Endothelial cell (in vitro differentiated cells): Measurements from ENCODE around the gene SERTAD3. TPM values are rescaled to one million over a fixed set of nuclear protein-coding genes. Genes with fewer than 3 reads are reported as not detected.

Source experiments
- DNase-seq: peaks from one replicate; pipeline ENCODE4 v3.0.0; 2021; ENCODE audit warnings: low spot score
- H3K27ac Mint-ChIP-seq: one replicate; pipeline ENCODE4 v1.8.0; 2021; ENCODE audit warnings: mixed read lengths, inconsistent platforms; ENCODE audit not compliant: unreplicated experiment
- H3K27me3 Mint-ChIP-seq: one replicate; pipeline ENCODE4 v1.8.0; 2021; ENCODE audit warnings: mild to moderate bottlenecking, moderate library complexity, mixed read lengths, inconsistent platforms; ENCODE audit not compliant: unreplicated experiment
- H3K36me3 Mint-ChIP-seq: one replicate; pipeline ENCODE4 v1.8.0; 2021; ENCODE audit warnings: mild to moderate bottlenecking, low read depth, mixed read lengths, inconsistent platforms; ENCODE audit not compliant: unreplicated experiment
- H3K4me1 Mint-ChIP-seq: one replicate; pipeline ENCODE4 v1.8.0; 2021; ENCODE audit warnings: mild to moderate bottlenecking, mixed read lengths, inconsistent platforms; ENCODE audit not compliant: unreplicated experiment
- H3K4me3 Mint-ChIP-seq: one replicate; pipeline ENCODE4 v1.8.0; 2021; ENCODE audit warnings: mild to moderate bottlenecking, mixed read lengths, inconsistent platforms; ENCODE audit not compliant: unreplicated experiment
- H3K9me3 Mint-ChIP-seq: one replicate; pipeline ENCODE4 v1.8.0; 2021; ENCODE audit warnings: mixed read lengths, inconsistent platforms; ENCODE audit not compliant: unreplicated experiment
- CTCF ChIP-seq: fragments of 200-600 bp; sonication (generic); IDR thresholded peaks from one replicate; pipeline ENCODE4 v1.5.0; 2021; ENCODE audit warnings: antibody characterized with exemption; ENCODE audit not compliant: unreplicated experiment
- total RNA-seq: library from RNA; stranded (reverse); fragmentation: NEBNext Ultra II Directional; extraction: Animal tissue kit (Norgen Biotek cat#: 25700); gene quantifications from one replicate; pipeline ENCODE4 v1.2.1, GENCODE V29; 2021; ENCODE audit not compliant: unreplicated experiment

Gene SERTAD3
- total RNA-seq, 1 donor from 2014 or later: 42.9 TPM

- H3K36me3 Mint-ChIP-seq: peaks cover 4% of the 10 kb centered on the region
- DNase-seq: peak; percentile 100
- peak within 1 kb of the TSS; percentile 99 for H3K27ac Mint-ChIP-seq
These were observed 18.5 kb downstream of the SERTAD3 start, which contains the start of gene SERTAD1 for GRCh38 chr19:40425450-40426287. TSS of gene SERTAD1 (minus strand) at chr19:40425992. CDS start at chr19:40423546, 2,446 bp downstream.

GRCh38 chr19:40424637-40425449 lies 19.3 kb downstream of the SERTAD3 start:
- no peak for TF ChIP-seq CTCF
- DNase-seq: no peak
- H3K27me3 Mint-ChIP-seq: peaks cover 14% of the 10 kb centered on the region
- peak overlapping the region; percentile 99 for H3K27ac Mint-ChIP-seq
- peak overlapping the region; percentile 94 for H3K4me3 Mint-ChIP-seq
- H3K9me3 Mint-ChIP-seq: no peaks in the 10 kb centered on the region
- H3K4me1 Mint-ChIP-seq: peaks cover 11% of the 10 kb centered on the region
- peaks cover 4% of the 10 kb centered on the region for H3K36me3 Mint-ChIP-seq

More at GRCh38 chr19:40425450-40426287, 18.5 kb downstream of the SERTAD3 start, which contains the start of gene SERTAD1:
- Mint-ChIP-seq H3K4me1 (peaks cover 11% of the 10 kb centered on the region), H3K9me3 (no peaks in the 10 kb centered on the region), H3K27me3 (peaks cover 14% of the 10 kb centered on the region), H3K4me3 (peak within 1 kb of the TSS; percentile 94)
- peak; percentile 94 for TF ChIP-seq CTCF

GRCh38 chr19:40423938-40424337 lies 20.2 kb downstream of the SERTAD3 start:
- Mint-ChIP-seq H3K4me3 (peak overlapping the region; percentile 94), H3K4me1 (peaks cover 19% of the 10 kb centered on the region), H3K9me3 (no peaks in the 10 kb centered on the region), H3K36me3 (peaks cover 4% of the 10 kb centered on the region), H3K27ac (peak overlapping the region; percentile 82), H3K27me3 (peaks cover 14% of the 10 kb centered on the region)
- no peak for DNase-seq
- no peak for TF ChIP-seq CTCF

- peaks cover 28% of the 10 kb centered on the region for H3K4me1 Mint-ChIP-seq
- H3K27ac Mint-ChIP-seq: no peak overlapping the region
- no peak overlapping the region for H3K4me3 Mint-ChIP-seq
- DNase-seq: no peak
- no peaks in the 10 kb centered on the region for H3K9me3 Mint-ChIP-seq
- no peak for TF ChIP-seq CTCF
- H3K36me3 Mint-ChIP-seq: peaks cover 8% of the 10 kb centered on the region
- H3K27me3 Mint-ChIP-seq: peaks cover 15% of the 10 kb centered on the region
These were observed 21.2 kb downstream of the SERTAD3 start for GRCh38 chr19:40422748-40423566.
